Measurements from ENCODE around the gene CD3D.
"Not testable (repeated sequence)": the region's sequence is repeated elsewhere in the genome, so short reads cannot be mapped to it uniquely, and the experiment has no call there.

The CD3D gene

DNA sequence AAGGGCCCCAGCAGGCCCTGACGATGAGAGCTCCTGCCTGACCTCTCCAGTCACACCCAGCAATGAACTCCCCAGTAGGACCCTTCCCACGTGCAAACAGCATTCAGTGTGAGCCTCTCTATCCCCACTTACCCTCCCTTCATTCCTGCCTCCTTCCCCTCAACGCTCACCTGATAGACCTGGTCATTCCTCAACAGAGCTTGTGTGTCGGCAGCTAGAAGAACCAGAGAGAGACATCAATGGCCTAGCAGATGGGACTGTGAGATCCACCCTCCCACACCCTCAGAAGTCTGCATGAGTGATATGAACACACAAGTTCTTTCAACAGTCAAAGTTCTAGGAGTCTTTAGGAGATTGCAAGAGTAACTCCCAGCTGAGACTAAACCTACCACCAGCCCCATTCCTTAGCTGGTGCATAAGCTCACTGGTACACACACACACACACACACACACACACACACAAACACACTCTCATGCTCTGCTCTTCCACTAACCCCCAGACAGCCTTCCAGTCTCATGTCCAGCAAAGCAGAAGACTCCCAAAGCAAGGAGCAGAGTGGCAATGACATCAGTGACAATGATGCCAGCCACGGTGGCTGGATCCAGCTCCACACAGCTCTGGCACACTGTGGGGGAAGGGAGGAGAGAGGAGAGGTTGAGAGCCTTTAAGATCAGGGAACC, 3.1 kb downstream of the CD3D start:
- DNase-seq (ENCODE audit: low read depth): no peak

GRCh38 chr11:118338637-118339061, 3.9 kb downstream of the CD3D start:
- peak; percentile 3 for DNase-seq (ENCODE audit: low read depth)

DNA sequence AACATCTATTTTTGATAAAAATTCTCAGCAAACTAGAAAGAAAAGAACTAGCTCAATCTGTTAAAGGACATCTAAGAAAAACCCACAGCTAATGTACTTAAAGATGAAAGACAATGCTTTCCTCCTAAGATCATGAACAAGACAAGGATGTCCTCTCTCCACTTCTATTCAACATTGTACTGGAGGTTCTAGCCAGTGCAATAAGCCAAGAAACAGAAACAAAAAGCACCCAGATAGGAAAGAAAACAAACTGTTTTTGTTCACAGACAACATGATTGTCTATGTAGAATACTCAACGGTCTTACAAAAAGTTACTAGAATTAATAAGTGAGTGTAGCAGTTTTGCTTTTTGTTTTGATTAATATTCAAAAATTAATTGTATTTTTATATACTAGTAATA, 7.8 kb downstream of the CD3D start:
- DNase-seq (ENCODE audit: low read depth): no peak

DNA sequence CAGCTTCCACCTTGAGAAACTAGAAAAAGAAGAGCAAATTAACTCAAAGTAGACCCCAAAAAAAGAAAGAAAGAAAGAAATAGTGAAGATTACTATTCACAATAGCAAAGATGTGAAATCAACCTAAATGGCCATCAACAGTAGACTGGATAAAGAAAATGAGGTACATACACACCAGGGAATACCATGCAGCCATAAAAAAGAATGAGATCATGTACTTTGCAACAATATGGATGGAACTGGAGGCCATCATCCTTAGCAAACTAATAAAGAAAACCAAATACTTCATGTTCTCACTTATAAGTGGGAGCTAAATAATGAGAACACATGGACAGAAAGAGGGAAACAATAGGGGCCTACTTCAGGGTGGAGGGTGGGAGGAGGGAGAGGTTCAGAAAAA, 13.8 kb downstream of the CD3D start:
- no peak for DNase-seq (ENCODE audit: low read depth)

DNA sequence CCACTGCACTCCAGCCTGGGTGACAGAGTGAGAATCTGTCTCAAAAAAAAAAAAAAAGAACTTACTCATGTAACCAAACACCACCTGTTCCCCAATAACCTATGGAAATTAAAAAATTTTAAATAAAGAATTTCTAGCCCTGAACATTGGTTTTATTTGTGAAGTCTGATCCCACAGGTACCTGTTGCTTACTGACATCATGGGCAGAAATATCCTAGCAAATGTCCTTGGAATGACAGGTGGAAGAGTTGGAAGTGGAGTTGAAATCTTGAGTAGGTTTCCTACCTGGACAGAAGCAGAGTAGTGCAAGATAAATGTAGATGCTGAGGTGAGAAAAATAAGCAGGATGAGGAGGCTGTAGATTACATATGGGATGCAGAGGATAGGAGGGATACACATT, 17.2 kb downstream of the CD3D start:
- DNase-seq (ENCODE audit: low read depth): no peak

DNA sequence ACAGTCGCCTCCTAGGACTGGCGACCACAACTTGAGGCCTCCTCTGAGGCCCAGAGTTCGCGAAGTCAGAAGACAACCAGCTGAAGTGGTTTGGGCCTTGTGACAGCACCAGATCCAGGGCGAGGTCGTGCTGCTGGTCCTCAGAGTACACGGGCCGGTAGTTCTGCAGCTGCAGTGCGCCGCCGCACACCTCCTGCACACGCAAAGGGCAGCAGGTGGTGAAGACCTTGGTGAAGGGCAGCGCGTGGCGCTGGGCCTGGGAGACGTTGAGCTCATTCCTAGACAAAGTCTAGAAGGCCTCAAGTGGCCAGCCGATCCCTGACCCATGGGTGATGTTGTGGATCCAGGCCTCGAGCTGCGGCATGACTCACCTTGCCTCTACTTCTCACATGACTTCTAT, 19.8 kb downstream of the CD3D start:
- no peak for DNase-seq (ENCODE audit: low read depth)

GRCh38 chr11:118321386-118322082, 21.0 kb downstream of the CD3D start:
- DNase-seq (ENCODE audit: low read depth): no peak

DNA sequence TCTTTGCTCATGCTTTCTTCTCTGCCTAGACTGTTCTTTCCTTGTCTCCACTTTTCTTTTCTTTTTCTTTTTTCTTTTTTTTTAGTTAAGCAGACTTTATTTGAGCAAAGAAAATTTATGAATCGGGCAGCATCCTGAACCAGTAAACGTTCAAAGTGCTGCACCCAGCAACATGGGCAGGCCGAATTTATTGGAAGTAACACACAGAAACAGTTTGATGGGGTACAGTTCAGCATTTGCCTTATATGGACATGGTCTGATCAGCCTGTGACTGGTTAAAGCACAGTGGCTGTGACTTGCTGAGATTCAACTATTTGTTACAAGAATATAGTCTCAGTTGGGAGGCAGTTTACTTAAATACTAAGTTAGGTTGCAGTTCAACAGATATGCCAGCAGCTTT, 22.0 kb downstream of the CD3D start:
- no peak for DNase-seq (ENCODE audit: low read depth)

DNA sequence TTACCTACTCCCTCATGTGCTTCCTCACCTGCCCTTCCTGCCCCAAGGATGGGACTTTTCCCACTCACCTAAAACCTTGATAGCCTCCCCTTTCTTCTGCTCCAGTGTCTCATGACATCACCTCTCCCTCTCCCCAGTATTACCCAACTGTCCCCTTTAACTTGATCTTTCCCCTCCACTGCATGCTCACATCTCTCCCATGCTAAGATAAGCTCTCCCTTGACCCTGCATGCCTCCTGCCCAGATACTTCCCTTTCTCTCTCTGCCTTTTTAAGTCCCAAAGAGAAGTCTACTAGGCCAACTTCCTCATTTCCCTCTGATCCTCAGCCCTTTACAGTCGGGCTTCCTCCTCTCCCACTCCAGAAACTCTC, 23.2 kb downstream of the CD3D start:
- DNase-seq (ENCODE audit: low read depth): no peak

- no peak for DNase-seq (ENCODE audit: low read depth)
These were observed 23.7 kb downstream of the CD3D start for GRCh38 chr11:118318581-118319336.

- no peak for DNase-seq (ENCODE audit: low read depth)
These were observed 24.4 kb downstream of the CD3D start for GRCh38 chr11:118318124-118318523.

DNA sequence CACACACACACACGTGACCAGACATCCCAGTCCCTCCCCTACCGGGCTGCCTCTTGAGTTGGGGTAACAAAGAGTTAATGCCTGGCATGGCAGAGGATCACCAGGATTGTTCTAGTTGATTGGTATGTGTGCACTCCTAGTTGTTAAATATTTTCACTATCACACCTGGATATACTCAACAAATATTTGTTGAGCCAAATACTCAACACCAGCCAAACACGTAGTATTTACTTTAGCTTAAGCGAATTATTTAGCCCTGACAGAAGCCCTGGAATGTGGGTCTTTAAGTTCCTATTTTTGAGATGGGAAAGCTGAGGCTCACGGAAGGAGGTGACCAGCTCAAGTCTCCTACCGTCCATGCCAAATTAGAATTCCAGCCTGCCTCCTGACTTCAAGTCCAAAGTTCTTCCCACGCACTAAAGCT, 27.5 kb downstream of the CD3D start:
- no peak for DNase-seq (ENCODE audit: low read depth)

DNA sequence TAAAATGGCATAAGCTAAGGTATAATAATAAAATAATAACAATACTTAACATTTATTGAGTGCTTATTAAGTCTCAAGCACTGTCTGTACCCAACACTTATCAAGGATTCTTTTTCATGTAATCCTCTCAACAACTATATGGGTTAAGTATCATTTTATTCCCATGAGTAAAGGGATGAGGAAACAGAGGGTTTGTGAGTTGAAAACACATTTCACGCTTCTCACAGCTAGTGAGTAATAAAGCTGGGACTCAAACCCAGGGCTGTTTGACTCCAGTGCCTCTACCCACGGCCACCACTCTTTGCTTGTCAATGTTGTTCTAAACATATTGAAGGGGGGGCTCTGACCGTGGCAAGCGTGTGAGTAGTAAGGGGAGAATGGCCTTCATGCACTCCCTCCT, 29.3 kb downstream of the CD3D start:
- DNase-seq (ENCODE audit: low read depth): peak; percentile 2

- DNase-seq (ENCODE audit: low read depth): no peak
These were observed 30.2 kb downstream of the CD3D start for GRCh38 chr11:118312328-118312727.

DNA sequence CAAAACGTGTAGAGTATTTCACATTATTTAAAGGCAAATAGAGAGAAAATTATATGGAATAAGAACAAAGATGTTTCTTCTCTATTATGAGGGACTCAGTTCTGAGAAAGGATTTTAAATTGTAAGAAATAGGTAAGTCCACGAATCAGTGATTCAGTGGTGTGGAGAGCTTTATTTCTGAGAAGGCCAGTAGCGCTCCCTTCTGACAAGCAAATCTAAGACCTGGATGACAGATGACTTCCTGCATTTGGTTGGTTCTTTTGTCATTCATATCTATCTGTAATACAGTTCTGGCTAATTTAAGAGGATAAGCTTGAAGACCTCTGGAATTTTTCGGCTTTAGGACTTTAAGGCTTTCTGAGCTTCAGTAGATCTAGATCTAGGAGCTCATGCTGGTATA, 31.0 kb downstream of the CD3D start:
- DNase-seq (ENCODE audit: low read depth): no peak

- no peak for DNase-seq (ENCODE audit: low read depth)
These were observed 31.6 kb downstream of the CD3D start for GRCh38 chr11:118310781-118311485.

DNA sequence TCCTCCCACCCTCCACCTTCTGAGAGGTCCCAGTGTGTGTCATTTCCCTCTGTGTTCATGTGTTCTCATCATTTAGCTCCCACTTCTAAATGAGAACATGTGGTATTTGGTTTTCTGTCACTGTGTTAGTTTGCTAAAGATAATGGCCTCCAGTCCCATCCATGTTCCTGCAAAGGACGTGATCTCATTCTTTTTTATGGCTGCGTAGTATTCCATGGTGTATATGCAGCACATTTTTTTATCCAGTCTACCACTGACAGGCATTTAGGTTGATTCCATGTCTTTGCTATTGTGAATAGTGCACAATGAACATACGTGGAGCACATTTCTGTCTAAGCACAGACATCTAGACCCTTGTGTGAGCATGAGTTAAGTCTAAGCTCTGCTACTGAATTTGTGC, 32.2 kb downstream of the CD3D start:
- no peak for DNase-seq (ENCODE audit: low read depth)

DNA sequence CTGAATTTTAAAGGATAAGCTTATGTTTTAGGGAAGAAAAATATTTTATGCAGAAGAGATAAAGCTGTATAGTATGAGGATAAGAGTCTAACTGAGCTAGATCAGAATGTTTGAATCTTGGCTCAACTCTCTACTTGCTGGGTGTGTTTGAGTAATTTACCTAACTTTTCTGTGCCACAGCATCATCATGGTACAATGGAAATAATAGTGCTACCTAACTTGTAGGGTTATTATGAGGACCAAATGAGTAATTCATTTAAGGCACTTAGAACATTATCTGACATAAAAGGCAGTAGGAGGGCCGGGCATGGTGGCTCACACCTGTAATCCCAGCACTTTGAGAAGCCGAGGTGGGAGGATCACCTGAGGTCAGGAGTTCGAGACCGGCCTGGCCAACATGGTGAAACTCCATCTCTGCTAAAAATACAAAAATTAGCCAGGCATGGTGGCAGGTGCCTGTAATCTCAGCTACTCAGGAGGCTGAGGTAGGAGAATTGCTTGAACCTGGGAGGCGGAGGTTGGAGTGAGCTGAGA, 33.4 kb downstream of the CD3D start:
- not testable (repeated sequence) for DNase-seq (ENCODE audit: low read depth)

DNA sequence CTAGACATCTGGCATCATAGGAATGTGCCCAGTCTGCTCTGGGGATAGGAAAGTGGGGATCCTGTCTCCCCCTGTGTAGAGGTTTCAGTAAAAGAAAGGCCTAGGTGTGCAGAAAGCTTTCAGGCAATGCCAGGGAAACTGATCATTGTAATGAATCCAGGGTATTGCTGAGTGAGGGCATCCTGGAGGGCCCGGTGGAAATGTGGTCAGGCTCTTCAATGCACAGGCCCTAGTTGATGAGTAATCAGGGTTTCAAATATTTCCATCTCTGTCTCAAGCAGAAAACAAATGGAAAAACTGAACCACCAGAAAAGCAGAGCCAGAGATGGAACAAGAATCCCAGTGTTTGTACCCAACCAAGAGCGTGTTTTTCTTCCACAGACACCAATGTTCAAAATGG, 35.9 kb downstream of the CD3D start:
- DNase-seq (ENCODE audit: low read depth): no peak

- DNase-seq (ENCODE audit: low read depth): no peak
These were observed 36.8 kb downstream of the CD3D start for GRCh38 chr11:118305726-118306125.

- DNase-seq (ENCODE audit: low read depth): no peak
These were observed 37.8 kb downstream of the CD3D start, which contains the start of gene CD3E for GRCh38 chr11:118304568-118305248. Gene CD3E, plus strand, starts transcription at chr11:118304730. Its CDS starts 223 bp downstream, at chr11:118304953.

DNA sequence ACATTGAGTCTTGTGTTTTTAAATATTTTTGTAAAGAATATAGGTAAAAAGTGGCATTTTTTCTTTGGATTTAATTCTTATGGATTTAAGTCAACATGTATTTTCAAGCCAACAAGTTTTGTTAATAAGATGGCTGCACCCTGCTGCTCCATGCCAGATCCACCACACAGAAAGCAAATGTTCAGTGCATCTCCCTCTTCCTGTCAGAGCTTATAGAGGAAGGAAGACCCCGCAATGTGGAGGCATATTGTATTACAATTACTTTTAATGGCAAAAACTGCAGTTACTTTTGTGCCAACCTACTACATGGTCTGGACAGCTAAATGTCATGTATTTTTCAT, 38.3 kb downstream of the CD3D start:
- no peak for DNase-seq (ENCODE audit: low read depth)

Measured in EH (cell line).